A549 treated with GW870086 at 1 μM for 4 hours (cell line): ENCODE measurements around the gene MDM4. TPM values are rescaled to one million over a fixed set of nuclear protein-coding genes. Genes with fewer than 3 reads are reported as not detected.

Experiments
- total RNA-seq: library from RNA; stranded (reverse); fragments of 200-300 nt; extraction: Qiagen RNA extraction; gene quantifications from 5 replicates; pipeline ENCODE4 v1.2.3, GENCODE V29; 2022; ENCODE audit warnings: low read depth

Gene MDM4
- total RNA-seq: 3.9 to 5.1 TPM (median 4.7 TPM) in 5 replicates

DNA sequence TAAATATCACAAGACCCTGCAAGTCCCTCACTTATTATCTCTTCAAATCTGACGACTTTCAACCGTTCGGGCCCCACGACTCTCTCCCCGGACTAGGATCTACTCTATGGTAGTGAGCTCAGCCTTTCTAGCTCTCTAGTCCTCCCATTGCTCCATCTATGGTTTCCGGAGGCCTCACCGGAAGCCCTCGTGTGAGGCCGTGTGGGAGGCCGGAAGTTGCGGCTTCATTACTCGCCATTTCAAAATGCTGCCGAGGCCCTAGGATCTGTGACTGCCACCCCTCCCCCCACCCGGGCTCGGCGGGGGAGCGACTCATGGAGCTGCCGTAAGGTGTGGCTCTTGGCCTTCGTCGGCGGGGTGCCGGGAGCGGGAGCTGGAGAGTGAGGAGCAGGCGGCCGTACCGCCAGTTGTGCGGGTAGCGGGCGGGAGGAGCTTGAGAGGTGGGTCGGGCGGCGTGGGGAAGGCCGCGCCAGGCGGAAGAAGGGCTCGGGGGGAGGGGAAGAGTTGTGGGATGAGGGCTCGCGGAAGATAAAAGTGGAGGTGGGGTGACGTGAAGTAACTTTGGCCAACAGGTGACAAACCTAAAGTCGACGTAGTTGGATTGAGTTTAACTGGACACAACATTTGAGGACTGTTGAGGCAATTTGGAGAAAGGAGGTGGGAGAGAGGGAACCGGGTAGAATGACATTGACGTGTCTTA lies at the start of gene MDM4:
MDM4 (plus strand) TSS at position 227 of the 700 bp plus-strand sequence. CDS start 9,113 bp downstream, outside the sequence.

GRCh38 chr1:204494281-204495077 lies 21.7 kb upstream of the MDM4 start, which contains the start of gene PIK3C2B:
PIK3C2B (minus strand) TSS chr1:204494805; CDS start chr1:204469802, 25,003 bp downstream.

Other genes with a start within 250 kb of the MDM4 start
- gene PLEKHA6, start 156.5 kb upstream of the MDM4 start, total RNA-seq: 26.3 to 37.8 TPM (median 34.4 TPM) in 5 replicates
- gene PPP1R15B, start 104.6 kb upstream of the MDM4 start, total RNA-seq: 26.3 to 32.3 TPM (median 28.7 TPM) in 5 replicates
- 6.5 to 8.3 TPM (median 7.2 TPM) in 5 replicates for gene PIK3C2B, start 21.6 kb upstream of the MDM4 start, total RNA-seq
- 10.6 to 14.3 TPM (median 11.8 TPM) in 5 replicates for gene LRRN2, start 169.3 kb downstream of the MDM4 start, total RNA-seq